ENCODE measurements around the gene DMTF1. TPM values are rescaled to one million over a fixed set of nuclear protein-coding genes. Genes with fewer than 3 reads are reported as not detected.

The DMTF1 gene
- polyA plus RNA-seq, 1 of the 3 experiments (the other 2 are of a cell fraction) = 108 TPM

DNA sequence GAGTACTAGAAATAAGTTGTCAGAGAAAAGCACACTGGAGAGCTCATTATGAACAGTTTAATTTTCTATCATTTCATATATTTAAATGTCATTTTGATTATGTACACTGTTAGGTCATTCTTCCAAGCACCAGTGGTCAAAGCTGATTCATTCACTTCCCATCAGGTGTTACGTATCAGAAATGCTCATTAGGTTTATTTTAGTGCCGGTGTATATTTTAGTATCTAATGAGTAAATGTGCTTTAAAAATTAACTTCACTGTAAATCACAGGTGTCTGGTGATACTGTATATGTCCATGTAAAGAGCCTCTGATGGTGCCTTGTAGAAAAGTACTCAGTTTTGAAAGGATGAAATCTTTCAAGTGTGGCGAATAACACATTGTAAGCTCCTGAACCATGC is 3.5 kb downstream of the DMTF1 start:
- H3K4me2 ChIP-seq = peak overlapping the region; percentile 79

More for the DNA sequence above, 3.5 kb downstream of the DMTF1 start:
- Histone ChIP-seq H4K20me1 (ENCODE audit: insufficient read depth) (peaks cover 51% of the 10 kb centered on the region), H3K36me3 (replicated peaks in 1 of 2; ENCODE audit: control insufficient read depth in 1 of 2, insufficient read depth in 2 of 2, low read length in 1 of 2) (peaks cover 37 to 47% of the 10 kb centered on the region in 2 experiments), H3K79me2 (ENCODE audit: insufficient read depth) (peaks cover 80% of the 10 kb centered on the region), H2AFZ (ENCODE audit: low read depth) (no peak overlapping the region), H3K27me3 (ENCODE audit: insufficient read depth) (no peaks in the 10 kb centered on the region), H3K27ac (ENCODE audit: low read depth in 2 of 2, low read length in 1 of 2) (peak overlapping the region; percentile 16 to 58; a peak in 3 of 4 replicates), H3K9me2 (no peaks in the 10 kb centered on the region; the same call in 1 of the 2 replicates), H3K4me1 (ENCODE audit: control insufficient read depth in 1 of 2, insufficient read depth in 2 of 2, low read depth in 1 of 2, low read length in 1 of 2) (peaks cover 27 to 42% of the 10 kb centered on the region in 2 experiments; a peak in 3 of 4 replicates), H3K9ac (no peak overlapping the region), H3F3A (replicated peaks; ENCODE audit: insufficient read depth) (peaks cover 32% of the 10 kb centered on the region), H3K9me3 (no peaks in the 10 kb centered on the region), H3K4me3 (ENCODE audit: low read depth in 2 of 2, low read length in 1 of 2) (peak overlapping the region in 1 of 2 experiments; percentile 1; a peak in 1 of 4 replicates)
- ChIA-PET POLR2A (no interaction called here), CTCF (interaction anchor here (0.6 to 11.5 kb wide), 6 partner anchors 12 to 551 kb away, joined by 3 to 295 read pairs (median 3); partner anchors contain the start of gene ELAPOR2)
- no peak for DNase-seq
- WGBS (ENCODE audit: low lambda C conversion rate) = 91% methylated on average over 3 of the region's 3 CpGs
- no peak for TF ChIP-seq TEAD4 (IDR thresholded peaks at IDR 0.05; ENCODE audit: borderline replicate concordance, insufficient read depth)
- TF ChIP-seq, protein P1, sequence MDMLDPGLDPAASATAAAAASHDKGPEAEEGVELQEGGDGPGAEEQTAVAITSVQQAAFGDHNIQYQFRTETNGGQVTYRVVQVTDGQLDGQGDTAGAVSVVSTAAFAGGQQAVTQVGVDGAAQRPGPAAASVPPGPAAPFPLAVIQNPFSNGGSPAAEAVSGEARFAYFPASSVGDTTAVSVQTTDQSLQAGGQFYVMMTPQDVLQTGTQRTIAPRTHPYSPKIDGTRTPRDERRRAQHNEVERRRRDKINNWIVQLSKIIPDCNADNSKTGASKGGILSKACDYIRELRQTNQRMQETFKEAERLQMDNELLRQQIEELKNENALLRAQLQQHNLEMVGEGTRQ (IDR thresholded peaks at IDR 0.05; ENCODE audit: borderline replicate concordance, low read depth, low read length) = no peak
- TF ChIP-seq, protein P2, sequence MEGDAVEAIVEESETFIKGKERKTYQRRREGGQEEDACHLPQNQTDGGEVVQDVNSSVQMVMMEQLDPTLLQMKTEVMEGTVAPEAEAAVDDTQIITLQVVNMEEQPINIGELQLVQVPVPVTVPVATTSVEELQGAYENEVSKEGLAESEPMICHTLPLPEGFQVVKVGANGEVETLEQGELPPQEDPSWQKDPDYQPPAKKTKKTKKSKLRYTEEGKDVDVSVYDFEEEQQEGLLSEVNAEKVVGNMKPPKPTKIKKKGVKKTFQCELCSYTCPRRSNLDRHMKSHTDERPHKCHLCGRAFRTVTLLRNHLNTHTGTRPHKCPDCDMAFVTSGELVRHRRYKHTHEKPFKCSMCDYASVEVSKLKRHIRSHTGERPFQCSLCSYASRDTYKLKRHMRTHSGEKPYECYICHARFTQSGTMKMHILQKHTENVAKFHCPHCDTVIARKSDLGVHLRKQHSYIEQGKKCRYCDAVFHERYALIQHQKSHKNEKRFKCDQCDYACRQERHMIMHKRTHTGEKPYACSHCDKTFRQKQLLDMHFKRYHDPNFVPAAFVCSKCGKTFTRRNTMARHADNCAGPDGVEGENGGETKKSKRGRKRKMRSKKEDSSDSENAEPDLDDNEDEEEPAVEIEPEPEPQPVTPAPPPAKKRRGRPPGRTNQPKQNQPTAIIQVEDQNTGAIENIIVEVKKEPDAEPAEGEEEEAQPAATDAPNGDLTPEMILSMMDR (IDR thresholded peaks at IDR 0.05) = no peak
- no peak for TF ChIP-seq RAD21 (IDR thresholded peaks at IDR 0.05; ENCODE audit: low read length)
- TF ChIP-seq EP300 (IDR thresholded peaks at IDR 0.05; ENCODE audit: borderline replicate concordance in 1 of 2, low read depth in 1 of 2, low read length in 1 of 2) = no peak
- TF ChIP-seq GATA2 (CRISPR knock-in tag; IDR thresholded peaks at IDR 0.05) = no peak
- TF ChIP-seq ELF1 (IDR thresholded peaks at IDR 0.05) = no peak
- TF ChIP-seq, protein P3, sequence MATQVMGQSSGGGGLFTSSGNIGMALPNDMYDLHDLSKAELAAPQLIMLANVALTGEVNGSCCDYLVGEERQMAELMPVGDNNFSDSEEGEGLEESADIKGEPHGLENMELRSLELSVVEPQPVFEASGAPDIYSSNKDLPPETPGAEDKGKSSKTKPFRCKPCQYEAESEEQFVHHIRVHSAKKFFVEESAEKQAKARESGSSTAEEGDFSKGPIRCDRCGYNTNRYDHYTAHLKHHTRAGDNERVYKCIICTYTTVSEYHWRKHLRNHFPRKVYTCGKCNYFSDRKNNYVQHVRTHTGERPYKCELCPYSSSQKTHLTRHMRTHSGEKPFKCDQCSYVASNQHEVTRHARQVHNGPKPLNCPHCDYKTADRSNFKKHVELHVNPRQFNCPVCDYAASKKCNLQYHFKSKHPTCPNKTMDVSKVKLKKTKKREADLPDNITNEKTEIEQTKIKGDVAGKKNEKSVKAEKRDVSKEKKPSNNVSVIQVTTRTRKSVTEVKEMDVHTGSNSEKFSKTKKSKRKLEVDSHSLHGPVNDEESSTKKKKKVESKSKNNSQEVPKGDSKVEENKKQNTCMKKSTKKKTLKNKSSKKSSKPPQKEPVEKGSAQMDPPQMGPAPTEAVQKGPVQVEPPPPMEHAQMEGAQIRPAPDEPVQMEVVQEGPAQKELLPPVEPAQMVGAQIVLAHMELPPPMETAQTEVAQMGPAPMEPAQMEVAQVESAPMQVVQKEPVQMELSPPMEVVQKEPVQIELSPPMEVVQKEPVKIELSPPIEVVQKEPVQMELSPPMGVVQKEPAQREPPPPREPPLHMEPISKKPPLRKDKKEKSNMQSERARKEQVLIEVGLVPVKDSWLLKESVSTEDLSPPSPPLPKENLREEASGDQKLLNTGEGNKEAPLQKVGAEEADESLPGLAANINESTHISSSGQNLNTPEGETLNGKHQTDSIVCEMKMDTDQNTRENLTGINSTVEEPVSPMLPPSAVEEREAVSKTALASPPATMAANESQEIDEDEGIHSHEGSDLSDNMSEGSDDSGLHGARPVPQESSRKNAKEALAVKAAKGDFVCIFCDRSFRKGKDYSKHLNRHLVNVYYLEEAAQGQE (IDR thresholded peaks at IDR 0.05; ENCODE audit: low read depth, low read length) = no peak
- TF ChIP-seq RFX5 (IDR thresholded peaks at IDR 0.05; ENCODE audit: low read length) = no peak
- no peak for TF ChIP-seq POLR2AphosphoS5 (IDR thresholded peaks at IDR 0.05; ENCODE audit: low read depth, low read length)
- TF ChIP-seq NFIC (IDR thresholded peaks at IDR 0.05; ENCODE audit: borderline replicate concordance) = no peak
- TF ChIP-seq CHD2 (IDR thresholded peaks at IDR 0.05; ENCODE audit: low read length, partially characterized antibody) = no peak
- TF ChIP-seq MEF2A (IDR thresholded peaks at IDR 0.05; ENCODE audit: borderline replicate concordance, low read depth) = no peak
- TF ChIP-seq FOXJ3 (CRISPR knock-in tag; IDR thresholded peaks at IDR 0.05) = no peak
- no peak for TF ChIP-seq NRF1 (IDR thresholded peaks at IDR 0.05; ENCODE audit: low read depth, low read length)
- TF ChIP-seq TCF12 (IDR thresholded peaks at IDR 0.05) = no peak
- TF ChIP-seq, protein P4, sequence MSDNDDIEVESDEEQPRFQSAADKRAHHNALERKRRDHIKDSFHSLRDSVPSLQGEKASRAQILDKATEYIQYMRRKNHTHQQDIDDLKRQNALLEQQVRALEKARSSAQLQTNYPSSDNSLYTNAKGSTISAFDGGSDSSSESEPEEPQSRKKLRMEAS (IDR thresholded peaks at IDR 0.05; ENCODE audit: low read depth) = no peak
- TF ChIP-seq GABPA (IDR thresholded peaks at IDR 0.05; ENCODE audit: low read depth) = no peak
- TF ChIP-seq, protein P5, sequence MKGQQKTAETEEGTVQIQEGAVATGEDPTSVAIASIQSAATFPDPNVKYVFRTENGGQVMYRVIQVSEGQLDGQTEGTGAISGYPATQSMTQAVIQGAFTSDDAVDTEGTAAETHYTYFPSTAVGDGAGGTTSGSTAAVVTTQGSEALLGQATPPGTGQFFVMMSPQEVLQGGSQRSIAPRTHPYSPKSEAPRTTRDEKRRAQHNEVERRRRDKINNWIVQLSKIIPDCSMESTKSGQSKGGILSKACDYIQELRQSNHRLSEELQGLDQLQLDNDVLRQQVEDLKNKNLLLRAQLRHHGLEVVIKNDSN (IDR thresholded peaks at IDR 0.05; ENCODE audit: borderline replicate concordance, low read depth) = no peak
